Measurements from ENCODE around the gene LAMA3. TPM values are rescaled to one million over a fixed set of nuclear protein-coding genes. Genes with fewer than 3 reads are reported as not detected.

Gene LAMA3
- total and polyA plus RNA-seq, 2 donors (not counting 1 experiment from before 2014, with no cell fraction given), result 0.75 to 13.2 TPM

DNA sequence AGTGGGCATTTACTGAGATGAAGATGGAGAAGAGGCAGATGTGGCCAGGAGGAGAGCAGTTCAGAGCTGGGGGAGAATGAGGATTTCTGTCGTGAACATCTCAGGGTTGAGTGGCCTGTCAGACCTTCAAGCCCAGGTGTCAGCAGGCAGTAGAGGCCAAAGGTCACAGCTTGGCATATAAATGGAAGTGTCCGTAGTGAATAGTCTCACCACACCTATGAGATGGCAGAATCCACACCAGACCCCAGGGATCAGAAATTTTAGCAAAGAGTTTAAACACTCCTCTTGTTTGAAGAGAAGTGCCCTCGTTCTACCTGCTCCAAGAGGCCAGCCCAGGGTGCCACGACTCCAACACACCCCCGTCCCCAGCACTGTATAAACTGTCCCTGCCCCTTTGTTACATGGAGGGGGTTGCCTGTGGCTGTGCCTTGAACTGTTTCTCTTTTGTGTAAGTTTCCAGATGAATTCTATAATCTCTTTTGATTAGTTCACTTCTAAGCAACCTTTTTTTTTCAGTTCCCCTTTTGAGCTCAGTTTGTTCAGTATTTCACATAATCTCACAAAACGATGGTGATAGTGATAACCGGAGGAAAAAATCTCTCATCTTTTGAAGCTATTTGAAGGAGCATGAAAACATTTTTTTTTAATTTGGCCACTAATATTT, 256.3 kb downstream of the LAMA3 start:
- no peaks in the 10 kb centered on the region for H3K9me3 ChIP-seq (ENCODE audit: control insufficient read depth, insufficient read depth, low read depth, low read length)
- no peaks in the 10 kb centered on the region for H3K27me3 ChIP-seq (ENCODE audit: control insufficient read depth, insufficient read depth, low read length)
- H2AFZ ChIP-seq (ENCODE audit: low read length), result no peak overlapping the region
- H3K4me3 ChIP-seq (replicated peaks in 1 of 4; ENCODE audit: control extremely low read depth in 1 of 4, insufficient read depth in 1 of 4, low read depth in 3 of 4, low read length in 4 of 4), result no peak overlapping the region
- no peaks in the 10 kb centered on the region for H3K36me3 ChIP-seq (ENCODE audit: control insufficient read depth, insufficient read depth, low read length)
- TF ChIP-seq, protein P1, sequence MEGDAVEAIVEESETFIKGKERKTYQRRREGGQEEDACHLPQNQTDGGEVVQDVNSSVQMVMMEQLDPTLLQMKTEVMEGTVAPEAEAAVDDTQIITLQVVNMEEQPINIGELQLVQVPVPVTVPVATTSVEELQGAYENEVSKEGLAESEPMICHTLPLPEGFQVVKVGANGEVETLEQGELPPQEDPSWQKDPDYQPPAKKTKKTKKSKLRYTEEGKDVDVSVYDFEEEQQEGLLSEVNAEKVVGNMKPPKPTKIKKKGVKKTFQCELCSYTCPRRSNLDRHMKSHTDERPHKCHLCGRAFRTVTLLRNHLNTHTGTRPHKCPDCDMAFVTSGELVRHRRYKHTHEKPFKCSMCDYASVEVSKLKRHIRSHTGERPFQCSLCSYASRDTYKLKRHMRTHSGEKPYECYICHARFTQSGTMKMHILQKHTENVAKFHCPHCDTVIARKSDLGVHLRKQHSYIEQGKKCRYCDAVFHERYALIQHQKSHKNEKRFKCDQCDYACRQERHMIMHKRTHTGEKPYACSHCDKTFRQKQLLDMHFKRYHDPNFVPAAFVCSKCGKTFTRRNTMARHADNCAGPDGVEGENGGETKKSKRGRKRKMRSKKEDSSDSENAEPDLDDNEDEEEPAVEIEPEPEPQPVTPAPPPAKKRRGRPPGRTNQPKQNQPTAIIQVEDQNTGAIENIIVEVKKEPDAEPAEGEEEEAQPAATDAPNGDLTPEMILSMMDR (conservative IDR thresholded peaks at IDR 0.05 in 1 of 2, IDR thresholded peaks at IDR 0.05 in 1 of 2; ENCODE audit: low read depth in 1 of 2, low read length in 2 of 2), result no peak
- no peak for TF ChIP-seq EZH2 (IDR thresholded peaks at IDR 0.05; ENCODE audit: low read length, missing control alignments)
- DNase-seq (ENCODE audit: low read depth in 2 of 2), result no peak
- no peak overlapping the region for H3K4me2 ChIP-seq (ENCODE audit: extremely low read depth, insufficient read depth, low read length)
- no peaks in the 10 kb centered on the region for H3K79me2 ChIP-seq (ENCODE audit: control insufficient read depth, insufficient read depth, low read length)
- H3K9ac ChIP-seq (ENCODE audit: insufficient read depth, low read length), result no peak overlapping the region
- H3K4me1 ChIP-seq (ENCODE audit: control insufficient read depth, extremely low read depth, insufficient read depth, low read length), result no peaks in the 10 kb centered on the region
- H3K27ac ChIP-seq (ENCODE audit: insufficient read depth, low read length), result no peak overlapping the region
- no peaks in the 10 kb centered on the region for H4K20me1 ChIP-seq (ENCODE audit: control insufficient read depth, extremely low read depth, insufficient read depth, low read length)

DNA sequence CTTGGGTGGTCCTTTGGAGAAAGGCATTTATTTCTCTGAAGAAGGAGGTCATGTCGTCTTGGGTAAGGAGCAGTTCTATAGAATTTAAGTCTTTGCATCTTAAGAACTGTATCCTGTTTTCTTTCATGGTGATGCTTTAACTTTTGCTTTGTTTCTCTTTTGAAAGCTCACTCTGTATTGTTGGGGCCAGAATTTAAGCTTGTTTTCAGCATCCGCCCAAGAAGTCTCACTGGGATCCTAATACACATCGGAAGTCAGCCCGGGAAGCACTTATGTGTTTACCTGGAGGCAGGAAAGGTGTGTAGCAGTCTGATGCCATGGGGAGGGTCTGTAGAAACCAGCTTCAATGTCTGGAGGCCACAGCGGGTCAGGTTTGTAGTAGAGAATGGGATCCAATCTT, 260.6 kb downstream of the LAMA3 start:
- TF ChIP-seq, protein P1 (conservative IDR thresholded peaks at IDR 0.05 in 1 of 2, IDR thresholded peaks at IDR 0.05 in 1 of 2; ENCODE audit: low read depth in 1 of 2, low read length in 2 of 2), result no peak
- no peak for TF ChIP-seq EZH2 (IDR thresholded peaks at IDR 0.05; ENCODE audit: low read length, missing control alignments)
- no peak overlapping the region for H2AFZ ChIP-seq (ENCODE audit: low read length)

DNA sequence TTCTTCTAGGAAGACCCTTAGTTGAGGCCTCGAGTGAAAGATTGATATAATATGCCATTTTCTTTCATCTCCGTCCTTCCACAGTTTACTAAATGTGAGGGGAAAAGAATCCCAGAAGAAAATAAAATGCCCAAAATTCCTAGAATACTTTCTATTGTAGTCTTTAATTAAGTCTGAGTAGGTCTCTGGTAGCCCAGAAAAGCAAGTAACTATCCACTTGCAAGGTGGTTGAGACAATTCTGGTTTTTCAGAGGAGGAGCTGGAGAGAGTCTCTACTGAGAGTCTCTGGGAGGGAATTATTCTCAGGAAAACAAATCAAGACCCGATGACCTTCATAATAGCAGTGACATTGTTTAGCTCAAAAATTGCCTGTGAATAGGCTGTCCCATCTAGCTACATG, 261.4 kb downstream of the LAMA3 start:
- Histone ChIP-seq H3K4me3 (replicated peaks in 1 of 4; ENCODE audit: control extremely low read depth in 1 of 4, insufficient read depth in 1 of 4, low read depth in 3 of 4, low read length in 4 of 4) (no peak overlapping the region), H3K9ac (ENCODE audit: insufficient read depth, low read length) (no peak overlapping the region), H3K79me2 (ENCODE audit: control insufficient read depth, insufficient read depth, low read length) (no peaks in the 10 kb centered on the region), H4K20me1 (ENCODE audit: control insufficient read depth, extremely low read depth, insufficient read depth, low read length) (no peaks in the 10 kb centered on the region), H3K27me3 (ENCODE audit: control insufficient read depth, insufficient read depth, low read length) (peaks cover 2% of the 10 kb centered on the region), H2AFZ (ENCODE audit: low read length) (no peak overlapping the region), H3K36me3 (ENCODE audit: control insufficient read depth, insufficient read depth, low read length) (no peaks in the 10 kb centered on the region), H3K4me1 (ENCODE audit: control insufficient read depth, extremely low read depth, insufficient read depth, low read length) (no peaks in the 10 kb centered on the region), H3K4me2 (ENCODE audit: extremely low read depth, insufficient read depth, low read length) (no peak overlapping the region), H3K27ac (ENCODE audit: insufficient read depth, low read length) (no peak overlapping the region), H3K9me3 (ENCODE audit: control insufficient read depth, insufficient read depth, low read depth, low read length) (no peaks in the 10 kb centered on the region)
- no peak for DNase-seq (ENCODE audit: low read depth in 2 of 2)
- TF ChIP-seq, protein P1 (conservative IDR thresholded peaks at IDR 0.05 in 1 of 2, IDR thresholded peaks at IDR 0.05 in 1 of 2; ENCODE audit: low read depth in 1 of 2, low read length in 2 of 2), result no peak
- no peak for TF ChIP-seq EZH2 (IDR thresholded peaks at IDR 0.05; ENCODE audit: low read length, missing control alignments)

More for the DNA sequence above, 260.6 kb downstream of the LAMA3 start:
- no peak overlapping the region for H3K9ac ChIP-seq (ENCODE audit: insufficient read depth, low read length)
- H3K4me2 ChIP-seq (ENCODE audit: extremely low read depth, insufficient read depth, low read length), result no peak overlapping the region
- H3K9me3 ChIP-seq (ENCODE audit: control insufficient read depth, insufficient read depth, low read depth, low read length), result no peaks in the 10 kb centered on the region
- no peak overlapping the region for H3K27ac ChIP-seq (ENCODE audit: insufficient read depth, low read length)
- peaks cover 2% of the 10 kb centered on the region for H3K27me3 ChIP-seq (ENCODE audit: control insufficient read depth, insufficient read depth, low read length)
- H3K36me3 ChIP-seq (ENCODE audit: control insufficient read depth, insufficient read depth, low read length), result no peaks in the 10 kb centered on the region
- H3K4me3 ChIP-seq (replicated peaks in 1 of 4; ENCODE audit: control extremely low read depth in 1 of 4, insufficient read depth in 1 of 4, low read depth in 3 of 4, low read length in 4 of 4), result no peak overlapping the region
- no peak for DNase-seq (ENCODE audit: low read depth in 2 of 2)
- no peaks in the 10 kb centered on the region for H3K79me2 ChIP-seq (ENCODE audit: control insufficient read depth, insufficient read depth, low read length)
- H3K4me1 ChIP-seq (ENCODE audit: control insufficient read depth, extremely low read depth, insufficient read depth, low read length), result no peaks in the 10 kb centered on the region
- H4K20me1 ChIP-seq (ENCODE audit: control insufficient read depth, extremely low read depth, insufficient read depth, low read length), result no peaks in the 10 kb centered on the region
